Hepatocyte (in vitro differentiated cells): ENCODE results near the gene PUSL1.

ENCODE experiments used
- EZH2 ChIP-seq: fragments of 200-600 bp; sonication (generic); IDR thresholded peaks from 2 replicates; pipeline ENCODE4 v1.6.1; 2016; ENCODE audit warnings: antibody characterized with exemption, mild to moderate bottlenecking, borderline replicate concordance
- EZH2phosphoT487 ChIP-seq: fragments of 200-600 bp; sonication (generic); IDR thresholded peaks from one replicate; pipeline ENCODE4 v1.6.1; 2018; ENCODE audit warnings: antibody characterized with exemption, mild to moderate bottlenecking, low read depth, moderate library complexity; ENCODE audit not compliant: unreplicated experiment, severe bottlenecking
- TF ChIP-seq, protein P1 (sequence below): fragments of 200-600 bp; sonication (generic); IDR thresholded peaks from 2 replicates; pipeline ENCODE4 v1.5.1; 2016; ENCODE audit warnings: antibody characterized with exemption, mild to moderate bottlenecking; ENCODE audit not compliant: poor library complexity

GRCh38 chr1:1357871-1358432 is 49.6 kb downstream of the PUSL1 start:
- TF ChIP-seq, protein P1, sequence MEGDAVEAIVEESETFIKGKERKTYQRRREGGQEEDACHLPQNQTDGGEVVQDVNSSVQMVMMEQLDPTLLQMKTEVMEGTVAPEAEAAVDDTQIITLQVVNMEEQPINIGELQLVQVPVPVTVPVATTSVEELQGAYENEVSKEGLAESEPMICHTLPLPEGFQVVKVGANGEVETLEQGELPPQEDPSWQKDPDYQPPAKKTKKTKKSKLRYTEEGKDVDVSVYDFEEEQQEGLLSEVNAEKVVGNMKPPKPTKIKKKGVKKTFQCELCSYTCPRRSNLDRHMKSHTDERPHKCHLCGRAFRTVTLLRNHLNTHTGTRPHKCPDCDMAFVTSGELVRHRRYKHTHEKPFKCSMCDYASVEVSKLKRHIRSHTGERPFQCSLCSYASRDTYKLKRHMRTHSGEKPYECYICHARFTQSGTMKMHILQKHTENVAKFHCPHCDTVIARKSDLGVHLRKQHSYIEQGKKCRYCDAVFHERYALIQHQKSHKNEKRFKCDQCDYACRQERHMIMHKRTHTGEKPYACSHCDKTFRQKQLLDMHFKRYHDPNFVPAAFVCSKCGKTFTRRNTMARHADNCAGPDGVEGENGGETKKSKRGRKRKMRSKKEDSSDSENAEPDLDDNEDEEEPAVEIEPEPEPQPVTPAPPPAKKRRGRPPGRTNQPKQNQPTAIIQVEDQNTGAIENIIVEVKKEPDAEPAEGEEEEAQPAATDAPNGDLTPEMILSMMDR = no peak
- TF ChIP-seq EZH2 (no peak), EZH2phosphoT487 (no peak)
